Ishikawa (cell line): Measurements from ENCODE around the gene CDYL2.

Source experiments
- CEBPB ChIP-seq: IDR thresholded peaks from 2 replicates; pipeline ENCODE4 v1.6.1; 2012
- CREB1 ChIP-seq: IDR thresholded peaks from 2 replicates; pipeline ENCODE4 v1.6.1; 2012; ENCODE audit warnings: low read depth
- EP300 ChIP-seq: IDR thresholded peaks from 2 replicates; pipeline ENCODE4 v1.6.1; 2012; ENCODE audit warnings: borderline replicate concordance
- FOXM1 ChIP-seq: IDR thresholded peaks from 2 replicates; pipeline ENCODE4 v1.6.1; 2012; ENCODE audit warnings: low read depth, borderline replicate concordance
- MAX ChIP-seq: IDR thresholded peaks from 2 replicates; pipeline ENCODE4 v1.6.1; 2012
- NFIC ChIP-seq: IDR thresholded peaks from 2 replicates; pipeline ENCODE4 v1.6.1; 2012
- RAD21 ChIP-seq: IDR thresholded peaks from 2 replicates; pipeline ENCODE4 v1.6.1; 2012; ENCODE audit warnings: low read depth
- REST ChIP-seq: IDR thresholded peaks from 2 replicates; pipeline ENCODE4 v1.6.1; 2012; ENCODE audit warnings: low read depth, mild to moderate bottlenecking
- TAF1 ChIP-seq: IDR thresholded peaks from 2 replicates; pipeline ENCODE4 v1.6.1; 2012; ENCODE audit warnings: low read depth, mild to moderate bottlenecking
- TCF12 ChIP-seq: IDR thresholded peaks from 2 replicates; pipeline ENCODE4 v1.6.1; 2012; ENCODE audit warnings: low read depth
- TEAD4 ChIP-seq: IDR thresholded peaks from 2 replicates; pipeline ENCODE4 v1.6.1; 2012
- ZBTB7A ChIP-seq: IDR thresholded peaks from 2 replicates; pipeline ENCODE4 v1.6.1; 2012; ENCODE audit warnings: low read depth

- no peak for TF ChIP-seq RAD21
- TF ChIP-seq ZBTB7A: no peak
- TF ChIP-seq MAX: no peak
- no peak for TF ChIP-seq EP300
- no peak for TF ChIP-seq NFIC
- TF ChIP-seq TEAD4: no peak
- TF ChIP-seq TCF12: no peak
- no peak for TF ChIP-seq REST
- TF ChIP-seq CREB1: no peak
- no peak for TF ChIP-seq CEBPB
- no peak for TF ChIP-seq FOXM1
- no peak for TF ChIP-seq TAF1
Observed at GRCh38 chr16:80687606-80688005, 116.8 kb downstream of the CDYL2 start.
